Left kidney (tissue), 2 donors: ENCODE measurements around the gene C1QTNF9. TPM values are rescaled to one million over a fixed set of nuclear protein-coding genes. Genes with fewer than 3 reads are reported as not detected.
"Not testable (repeated sequence)": the region's sequence is repeated elsewhere in the genome, so short reads cannot be mapped to it uniquely, and the experiment has no call there.

Source experiments
- DNase-seq: peaks from one replicate; pipeline ENCODE4 v3.0.0-alpha.2; 2013
- polyA plus RNA-seq: library from polyadenylated mRNA; unstranded; fragments of 120-200 nt; gene quantifications from one replicate; pipeline ENCODE4 v1.2.1, GENCODE V29; 2013; ENCODE audit not compliant: insufficient read length

C1QTNF9 gene
- polyA plus RNA-seq, 1 donor, result 0.38 TPM

- no peak for DNase-seq
These were observed 51.7 kb downstream of the C1QTNF9 start for GRCh38 chr13:24361113-24361512.

GRCh38 chr13:24361852-24362366, 52.5 kb downstream of the C1QTNF9 start:
- DNase-seq, result no peak

- no peak for DNase-seq
These were observed 53.1 kb downstream of the C1QTNF9 start for GRCh38 chr13:24362435-24362952.

- no peak for DNase-seq
These were observed 55.8 kb downstream of the C1QTNF9 start for GRCh38 chr13:24365191-24365590.

GRCh38 chr13:24366315-24366714, 56.9 kb downstream of the C1QTNF9 start:
- not testable (repeated sequence) for DNase-seq

- not testable (repeated sequence) for DNase-seq
These were observed 61.9 kb downstream of the C1QTNF9 start for GRCh38 chr13:24371273-24371672.

Other genes starting within 250 kb of the C1QTNF9 start
- 68.1 TPM for gene SPATA13, start 148.9 kb upstream of the C1QTNF9 start, polyA plus RNA-seq
- 54.2 TPM for gene PARP4, start 203.2 kb downstream of the C1QTNF9 start, polyA plus RNA-seq